ENCODE measurements around the gene AGBL1.

The AGBL1 gene

GRCh38 chr15:86538141-86538540 lies 458.5 kb downstream of the AGBL1 start:
- no peak for DNase-seq

- no peak for DNase-seq
Measured at GRCh38 chr15:86540840-86541467, 461.3 kb downstream of the AGBL1 start.

GRCh38 chr15:86541540-86541939 lies 461.9 kb downstream of the AGBL1 start:
- no peak for DNase-seq

GRCh38 chr15:86550075-86550474 lies 470.4 kb downstream of the AGBL1 start:
- DNase-seq, result no peak

GRCh38 chr15:86553108-86553507 lies 473.4 kb downstream of the AGBL1 start:
- DNase-seq, result no peak

GRCh38 chr15:86555098-86555497 lies 475.4 kb downstream of the AGBL1 start:
- no peak for DNase-seq

- no peak for DNase-seq
Measured at GRCh38 chr15:86555939-86556338, 476.3 kb downstream of the AGBL1 start.

GRCh38 chr15:86556396-86557017 lies 476.8 kb downstream of the AGBL1 start:
- DNase-seq, result no peak

GRCh38 chr15:86557018-86557550 lies 477.4 kb downstream of the AGBL1 start:
- no peak for DNase-seq

GRCh38 chr15:86558252-86558651 lies 478.6 kb downstream of the AGBL1 start:
- DNase-seq, result no peak

- DNase-seq, result no peak
Measured at GRCh38 chr15:86558686-86559085, 479.0 kb downstream of the AGBL1 start.

GRCh38 chr15:86568378-86568777 lies 488.7 kb downstream of the AGBL1 start:
- DNase-seq, result no peak

GRCh38 chr15:86570738-86571137 lies 491.1 kb downstream of the AGBL1 start:
- no peak for DNase-seq

GRCh38 chr15:86571873-86572272 lies 492.2 kb downstream of the AGBL1 start:
- no peak for DNase-seq

- DNase-seq, result no peak
Measured at GRCh38 chr15:86572368-86572841, 492.7 kb downstream of the AGBL1 start.

- DNase-seq, result no peak
Measured at GRCh38 chr15:86573476-86573875, 493.8 kb downstream of the AGBL1 start.

GRCh38 chr15:86588413-86588812 lies 508.7 kb downstream of the AGBL1 start:
- no peak for DNase-seq

GRCh38 chr15:86590461-86590860 lies 510.8 kb downstream of the AGBL1 start:
- DNase-seq, result no peak

- no peak for DNase-seq
Measured at GRCh38 chr15:86591158-86591557, 511.5 kb downstream of the AGBL1 start.

GRCh38 chr15:86591994-86592735 lies 512.5 kb downstream of the AGBL1 start:
- no peak for DNase-seq

GRCh38 chr15:86595741-86596140 lies 516.1 kb downstream of the AGBL1 start:
- no peak for DNase-seq

GRCh38 chr15:86603466-86603865 lies 523.8 kb downstream of the AGBL1 start:
- no peak for DNase-seq

GRCh38 chr15:86608461-86609205 lies 529.0 kb downstream of the AGBL1 start:
- no peak for DNase-seq
